Suprapubic skin (tissue), 4 donors: Measurements from ENCODE around the gene MINDY4. TPM values are rescaled to one million over a fixed set of nuclear protein-coding genes. Genes with fewer than 3 reads are reported as not detected.

Source experiments
- DNase-seq, 2 donors: peaks; one replicate each; pipeline ENCODE4 v3.0.0-alpha.2; 2019; ENCODE audit warnings: low spot score in 2 of 2
- H3K27ac ChIP-seq: fragments of 200-600 bp; sonication (generic); one replicate; pipeline ENCODE4 v1.5.1; 2019
- H3K27me3 ChIP-seq: fragments of 200-600 bp; sonication (generic); one replicate; pipeline ENCODE4 v1.5.1; 2019
- H3K36me3 ChIP-seq: fragments of 200-600 bp; sonication (generic); one replicate; pipeline ENCODE4 v1.5.1; 2019
- H3K4me1 ChIP-seq: fragments of 200-600 bp; sonication (generic); one replicate; pipeline ENCODE4 v1.5.1; 2019
- H3K4me3 ChIP-seq: fragments of 200-600 bp; sonication (generic); one replicate; pipeline ENCODE4 v1.5.1; 2019; ENCODE audit warnings: mild to moderate bottlenecking
- H3K9me3 ChIP-seq: fragments of 200-600 bp; sonication (generic); one replicate; pipeline ENCODE4 v1.5.1; 2019
- CTCF ChIP-seq, 2 donors: fragments of 200-600 bp in 1 of 2; fragments of 450-650 bp in 1 of 2; sonication (generic) in 1 of 2; IDR thresholded peaks; one replicate each; pipeline ENCODE4 v1.5.1; 2016 to 2019; ENCODE audit warnings: antibody characterized with exemption in 2 of 2, mild to moderate bottlenecking in 1 of 2, moderate library complexity in 1 of 2
- EP300 ChIP-seq: sonication (generic); formaldehyde crosslinking; IDR thresholded peaks from one replicate; pipeline ENCODE4 v1.6.1; 2017; ENCODE audit warnings: antibody characterized with exemption
- POLR2A ChIP-seq, 2 donors: fragments of 450-650 bp; IDR thresholded peaks; one replicate each; pipeline ENCODE4 v1.6.1; 2017; ENCODE audit warnings: antibody characterized with exemption in 2 of 2, mild to moderate bottlenecking in 2 of 2, moderate library complexity in 2 of 2
- POLR2AphosphoS5 ChIP-seq, 3 donors: sonication (generic); formaldehyde crosslinking; IDR thresholded peaks; one replicate each; pipeline ENCODE4 v1.6.1; 2017; ENCODE audit warnings: antibody characterized with exemption in 3 of 3
- WGBS: methylation state at CpG from one replicate; pipeline ENCODE4 v1.1.5; 2018; 5-methylcytosine and 5-hydroxymethylcytosine counted together
- total RNA-seq, 4 donors: library from RNA; depleted of rRNA; stranded (reverse); fragments of >200 nt; gene quantifications; one replicate each; pipeline ENCODE4 v1.1.0, GENCODE V29; 2016

MINDY4 gene
- total RNA-seq, 4 donors from 2014 or later: 4.6 to 10.5 (median 6.1) TPM

- TF ChIP-seq POLR2A (IDR thresholded peaks at IDR 0.05) (no peak), EP300 (no peak), CTCF (IDR thresholded peaks at IDR 0.05) (no peak), POLR2AphosphoS5 (IDR thresholded peaks at IDR 0.05) (no peak)
- no peak overlapping the region for H3K27ac ChIP-seq
- 92% methylated on average over 6 of the region's 6 CpGs for WGBS
- DNase-seq: peak in 1 of 2 donors; percentile 64
- H3K36me3 ChIP-seq: no peaks in the 10 kb centered on the region
- peaks cover 10% of the 10 kb centered on the region for H3K27me3 ChIP-seq
- no peaks in the 10 kb centered on the region for H3K9me3 ChIP-seq
- peaks cover 4% of the 10 kb centered on the region for H3K4me1 ChIP-seq
- no peak overlapping the region for H3K4me3 ChIP-seq
These were observed 163.7 kb downstream of the MINDY4 start for GRCh38 chr7:30934732-30935568.

GRCh38 chr7:30935569-30935877, 164.3 kb downstream of the MINDY4 start:
- peaks cover 4% of the 10 kb centered on the region for H3K4me1 ChIP-seq
- 91% methylated on average over 2 of the region's 3 CpGs for WGBS
- H3K27ac ChIP-seq: no peak overlapping the region

GRCh38 chr7:30936650-30937245, 165.5 kb downstream of the MINDY4 start:
- Histone ChIP-seq H3K36me3 (no peaks in the 10 kb centered on the region), H3K27me3 (peaks cover 19% of the 10 kb centered on the region), H3K27ac (no peak overlapping the region), H3K4me3 (no peak overlapping the region), H3K9me3 (no peaks in the 10 kb centered on the region), H3K4me1 (peaks cover 4% of the 10 kb centered on the region)
- DNase-seq: no peak
- TF ChIP-seq POLR2A (IDR thresholded peaks at IDR 0.05): no peak
- TF ChIP-seq POLR2AphosphoS5 (IDR thresholded peaks at IDR 0.05): no peak
- no peak for TF ChIP-seq EP300
- TF ChIP-seq CTCF (IDR thresholded peaks at IDR 0.05): no peak

More at GRCh38 chr7:30935569-30935877, 164.3 kb downstream of the MINDY4 start:
- TF ChIP-seq POLR2A (IDR thresholded peaks at IDR 0.05) (no peak), CTCF (IDR thresholded peaks at IDR 0.05) (no peak), EP300 (no peak), POLR2AphosphoS5 (IDR thresholded peaks at IDR 0.05) (no peak)
- H3K9me3 ChIP-seq: no peaks in the 10 kb centered on the region
- no peak overlapping the region for H3K4me3 ChIP-seq
- H3K36me3 ChIP-seq: no peaks in the 10 kb centered on the region
- no peak for DNase-seq
- H3K27me3 ChIP-seq: peaks cover 10% of the 10 kb centered on the region

- TF ChIP-seq EP300: no peak
- TF ChIP-seq POLR2AphosphoS5 (IDR thresholded peaks at IDR 0.05): no peak
- no peak for TF ChIP-seq CTCF (IDR thresholded peaks at IDR 0.05)
- no peak for TF ChIP-seq POLR2A (IDR thresholded peaks at IDR 0.05)
- no peak for DNase-seq
- WGBS: 38% methylated on average over 3 of the region's 3 CpGs
These were observed 166.2 kb downstream of the MINDY4 start for GRCh38 chr7:30937416-30937815.

More at GRCh38 chr7:30937416-30937815, 166.2 kb downstream of the MINDY4 start:
- Histone ChIP-seq H3K27ac (no peak overlapping the region), H3K36me3 (no peaks in the 10 kb centered on the region), H3K4me1 (peaks cover 4% of the 10 kb centered on the region), H3K4me3 (no peak overlapping the region), H3K9me3 (no peaks in the 10 kb centered on the region), H3K27me3 (peaks cover 19% of the 10 kb centered on the region)
